SK-MEL-5 (cell line): Measurements from ENCODE around the gene ELAVL3. TPM values are rescaled to one million over a fixed set of nuclear protein-coding genes. Genes with fewer than 3 reads are reported as not detected.
"Not testable (repeated sequence)": the region's sequence is repeated elsewhere in the genome, so short reads cannot be mapped to it uniquely, and the experiment has no call there.

ENCODE experiments used
- DNase-seq: peaks from one replicate; pipeline ENCODE4 v3.0.0-alpha.2; 2016; ENCODE audit warnings: low read depth, low spot score
- in situ Hi-C: cut with HindIII; loops from 2 replicates; pipeline ENCODE4 v1.10.0; 2016; ENCODE audit warnings: low sequenced_read_pairs, high pct_unique_total_duplicates, low pct_unique_long_range_greater_than_20kb
- total RNA-seq: library from RNA; depleted of rRNA; stranded (reverse); fragments of >200 nt; shearing (Covaris generic); gene quantifications from 2 replicates; pipeline ENCODE4 v1.2.3, GENCODE V29; 2014

Gene ELAVL3
- total RNA-seq, 1 experiment from 2014 or later = not detected

DNA sequence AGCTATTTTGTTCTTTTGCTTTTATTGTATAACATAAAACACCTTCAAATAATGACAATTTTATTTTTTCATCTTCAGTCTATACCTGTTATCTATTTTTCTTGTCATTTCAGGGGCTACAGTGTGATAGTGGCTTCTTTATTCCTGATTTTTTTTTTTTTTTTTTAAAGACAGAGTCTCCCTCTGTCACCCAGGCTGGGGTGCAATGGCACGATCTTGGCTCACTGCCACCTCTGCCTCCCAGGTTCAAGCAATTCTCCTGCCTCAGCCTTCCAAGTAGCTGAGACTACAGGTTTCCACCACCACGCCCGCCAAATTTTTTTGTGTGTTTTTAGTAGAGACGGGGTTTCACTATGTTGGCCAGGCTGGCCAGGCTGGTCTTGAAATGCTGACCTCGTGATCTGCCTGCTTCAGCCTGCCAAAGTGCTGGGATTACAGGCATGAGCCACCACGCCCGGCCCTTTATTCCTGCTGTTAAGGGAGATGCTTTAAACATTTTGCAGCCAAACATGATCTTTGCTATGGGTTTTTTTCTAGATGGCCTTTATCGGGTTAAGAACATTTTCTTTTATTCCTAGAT, 12.5 kb downstream of the ELAVL3 start:
- DNase-seq, in situ Hi-C loops: not testable (repeated sequence)

DNA sequence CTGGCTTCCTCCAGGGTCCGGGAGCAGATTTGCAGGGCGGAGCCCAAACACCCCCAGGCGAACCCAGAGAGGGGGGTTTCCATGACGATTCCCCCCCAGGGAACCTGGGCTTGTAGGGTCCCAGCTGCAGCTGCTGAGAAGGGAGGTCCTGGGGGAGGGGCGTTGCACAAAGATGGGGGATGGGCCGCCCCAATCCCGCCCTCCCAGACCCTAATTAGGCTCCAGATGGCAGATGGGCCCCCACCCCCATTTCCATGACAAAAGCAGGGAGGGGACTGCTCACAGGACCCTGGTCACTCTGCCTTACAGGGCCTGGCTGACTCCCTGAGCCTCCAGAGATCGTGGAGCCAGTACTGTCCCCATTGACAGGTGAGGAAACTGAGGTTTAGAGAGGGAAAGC, 15.2 kb downstream of the ELAVL3 start:
- DNase-seq = no peak
- in situ Hi-C loops = no loop called here

DNA sequence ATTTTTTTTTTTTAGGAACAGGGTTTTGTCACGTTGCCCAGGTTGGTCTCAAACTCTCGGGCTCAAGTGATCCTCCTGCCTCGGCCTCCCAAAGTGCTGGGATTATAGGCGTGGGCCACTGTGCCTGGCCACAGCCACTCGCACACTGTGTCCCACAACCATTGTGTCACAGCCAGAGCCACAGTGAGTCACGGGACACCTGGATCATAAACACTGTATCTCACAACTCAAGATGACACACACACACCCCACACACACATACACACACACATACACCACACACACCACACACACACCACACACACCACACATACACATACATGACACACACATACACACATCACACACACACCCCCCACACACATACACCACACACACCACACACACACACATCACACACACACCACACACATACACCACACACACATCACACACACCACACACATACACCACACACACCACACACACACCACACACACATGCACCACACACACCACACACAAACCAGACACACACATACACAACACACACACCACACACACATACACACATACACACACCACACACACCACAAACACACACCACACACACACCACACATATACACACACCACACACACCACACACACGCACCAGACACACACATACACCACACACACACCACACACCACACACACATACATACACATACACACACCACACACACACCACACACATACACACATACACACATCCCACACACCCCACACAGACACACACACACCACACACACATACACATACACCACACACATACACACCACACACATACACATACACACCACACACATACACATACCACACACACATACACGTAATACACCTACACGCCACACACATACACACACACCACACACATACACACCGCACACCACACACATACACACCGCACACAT, 16.2 kb downstream of the ELAVL3 start:
- no peak for DNase-seq
- in situ Hi-C loops = no loop called here

DNA sequence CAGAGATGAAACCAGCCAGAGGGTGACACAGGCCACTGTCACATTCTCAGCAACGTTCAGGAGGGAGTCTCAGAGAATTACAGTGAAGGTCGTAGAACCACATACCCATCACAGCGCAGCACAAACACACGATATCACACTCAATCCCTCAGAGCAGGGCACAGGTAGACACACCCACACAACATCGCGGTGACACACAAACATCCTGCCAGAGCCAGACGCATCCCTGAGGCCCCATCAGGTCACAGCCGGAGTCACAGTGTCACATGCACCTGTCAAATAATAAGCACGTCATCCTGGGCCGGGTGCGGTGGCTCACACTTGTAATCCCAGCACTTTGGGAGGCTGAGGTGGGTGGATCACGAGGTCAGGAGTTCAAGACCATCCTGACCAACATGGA, 17.5 kb downstream of the ELAVL3 start:
- in situ Hi-C loops = no loop called here
- DNase-seq = no peak

DNA sequence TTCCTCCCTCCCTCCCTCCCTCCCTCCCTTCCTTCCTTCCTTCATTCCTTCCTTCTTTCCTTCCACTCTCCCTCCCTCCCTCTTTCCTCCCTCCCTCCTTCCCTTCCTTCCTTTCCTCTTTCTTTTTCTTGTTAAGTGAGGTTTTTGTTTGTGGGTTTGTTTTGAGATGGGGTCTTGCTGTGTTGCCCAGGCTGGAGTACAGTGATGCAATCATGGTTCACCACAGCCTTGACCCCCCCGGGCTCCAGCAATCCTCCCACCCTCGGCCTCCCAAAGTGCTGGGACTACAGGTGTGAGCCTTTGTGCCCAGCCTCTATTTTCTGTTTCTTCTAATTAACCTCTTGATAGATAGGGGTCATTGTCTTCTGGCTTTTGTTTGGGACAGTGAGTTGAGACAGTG, 19.4 kb downstream of the ELAVL3 start:
- no peak for DNase-seq
- in situ Hi-C loops = no loop called here

DNA sequence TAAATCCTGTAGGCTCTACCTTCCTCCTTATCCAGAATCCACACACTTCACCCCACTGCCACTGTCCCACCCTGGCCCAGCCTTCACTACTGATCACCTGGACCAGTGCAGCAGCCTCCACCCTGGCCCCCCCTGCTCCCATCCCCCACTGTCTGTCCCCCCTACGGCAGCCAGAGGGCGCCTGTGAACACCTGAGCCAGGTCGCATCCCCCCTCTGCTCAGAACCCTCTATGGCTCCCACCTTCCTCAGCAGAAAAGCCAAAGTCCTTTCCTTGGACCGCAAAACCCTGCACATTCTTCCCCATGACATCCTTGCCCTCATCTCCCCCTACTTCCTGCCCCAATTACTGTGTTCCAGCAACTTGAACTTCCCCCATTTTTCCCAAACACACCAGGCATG, 20.6 kb downstream of the ELAVL3 start:
- in situ Hi-C loops = no loop called here

DNA sequence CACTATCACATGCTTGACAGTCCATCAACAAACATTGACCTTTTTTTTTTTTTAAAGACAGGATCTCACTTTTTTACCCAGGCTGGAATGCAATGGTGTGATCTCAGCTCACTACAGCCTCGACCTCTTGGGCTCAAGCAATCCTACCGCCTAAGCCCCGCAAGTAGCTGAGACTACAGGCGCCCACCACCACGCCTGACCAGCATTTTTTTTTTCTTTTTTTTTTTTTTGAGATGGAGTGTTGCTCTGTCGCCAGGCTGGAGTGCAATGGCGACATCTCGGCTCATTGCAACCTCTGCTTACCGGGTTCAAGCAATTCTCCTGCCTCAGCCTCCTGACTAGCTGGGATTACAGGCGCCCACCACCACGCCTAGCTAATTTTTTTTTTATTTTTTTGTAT, 21.9 kb downstream of the ELAVL3 start:
- DNase-seq, in situ Hi-C loops: not testable (repeated sequence)

More for the DNA sequence above, 20.6 kb downstream of the ELAVL3 start:
- DNase-seq = no peak

DNA sequence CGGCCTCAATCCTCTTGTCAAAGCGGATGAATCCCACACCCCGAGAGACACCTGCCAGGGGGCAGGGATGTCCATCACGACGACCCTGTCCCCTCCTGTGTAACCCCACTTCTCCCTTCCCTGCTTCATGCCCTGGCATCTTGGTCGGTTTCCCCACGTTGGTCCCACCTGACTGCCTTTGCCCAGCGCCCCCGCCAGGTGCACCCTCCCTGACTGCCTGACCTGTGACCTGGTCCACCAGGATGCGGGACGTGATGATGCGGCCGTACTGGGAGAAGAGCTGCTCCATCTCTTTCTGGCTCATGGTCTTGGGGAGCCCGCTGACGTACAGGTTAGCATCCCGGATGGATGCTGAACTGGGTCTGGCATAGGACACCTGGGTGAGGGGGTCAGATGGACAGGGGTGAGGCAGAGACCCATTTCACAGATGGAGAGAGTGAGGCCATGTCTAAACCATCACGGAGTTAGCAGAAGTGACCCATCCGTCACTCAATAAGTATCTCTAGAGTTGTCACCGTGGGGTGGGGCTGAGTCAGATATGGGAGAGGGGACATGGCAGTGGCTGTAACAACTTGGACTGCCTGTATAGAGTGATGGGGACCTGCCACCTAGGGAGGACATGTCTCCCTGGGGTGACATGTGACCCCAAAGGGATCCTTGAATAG, 22.5 kb downstream of the ELAVL3 start:
- DNase-seq = no peak
- in situ Hi-C loops = no loop called here

DNA sequence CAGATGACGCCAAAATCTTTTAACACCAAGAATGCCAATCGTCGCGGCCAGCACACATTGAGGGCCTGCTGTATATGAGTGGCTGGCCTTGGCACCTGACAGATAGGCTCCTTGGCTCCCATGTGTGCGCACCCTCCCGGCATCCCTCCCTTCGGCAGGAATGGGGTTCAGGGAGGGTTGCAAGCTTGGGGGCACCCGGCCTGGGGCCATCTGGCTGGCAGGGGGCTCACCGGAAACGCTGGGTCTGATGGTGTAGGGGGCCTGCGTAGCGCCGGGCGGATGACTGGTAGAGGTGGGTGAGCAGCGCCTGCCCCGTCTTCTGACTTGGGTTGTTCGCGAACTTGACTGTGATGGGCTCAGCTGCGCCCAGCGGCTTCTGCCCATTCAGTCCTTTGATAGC, 23.0 kb downstream of the ELAVL3 start:
- DNase-seq = no peak
- in situ Hi-C loops = no loop called here

DNA sequence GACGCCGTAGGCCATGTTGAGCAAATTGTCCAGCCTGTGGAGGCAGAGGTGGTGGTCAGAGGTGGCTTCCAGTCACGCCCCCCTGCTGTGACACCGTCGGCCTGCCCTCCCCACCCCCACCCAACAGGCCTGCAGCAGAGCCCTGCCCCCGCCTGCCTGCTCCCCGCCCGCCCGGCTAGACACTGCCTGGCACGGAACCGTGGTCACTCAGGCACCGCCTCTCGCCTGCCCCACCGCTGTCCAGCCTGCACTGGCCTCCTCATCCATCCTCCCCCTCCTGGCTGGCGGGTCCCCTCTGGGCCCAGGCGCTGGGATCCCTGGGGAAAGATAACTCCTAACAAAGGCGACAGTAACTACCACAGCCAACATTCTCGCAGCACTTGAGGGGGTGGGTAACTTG, 23.7 kb downstream of the ELAVL3 start:
- DNase-seq = no peak
- in situ Hi-C loops = no loop called here

DNA sequence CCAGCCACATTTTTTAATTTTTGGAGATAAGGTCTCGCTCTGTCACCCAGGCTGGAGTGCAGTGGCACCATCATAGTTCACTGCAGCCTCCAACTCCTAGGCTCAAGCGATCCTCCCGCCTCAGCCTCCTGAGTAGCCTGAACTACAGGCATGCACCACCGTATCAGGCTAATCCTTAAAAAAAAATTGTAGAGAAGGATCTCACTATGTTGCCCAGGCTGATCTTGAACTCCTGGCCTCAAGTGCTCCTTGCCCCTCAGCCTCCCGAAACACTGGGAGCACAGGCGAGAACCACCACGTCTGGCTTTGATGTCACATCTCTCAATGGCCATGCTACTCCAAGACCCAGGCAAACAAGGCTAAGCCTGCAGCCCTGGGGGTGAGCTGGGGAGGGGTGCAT, 24.2 kb downstream of the ELAVL3 start:
- DNase-seq = no peak
- in situ Hi-C loops = no loop called here

DNA sequence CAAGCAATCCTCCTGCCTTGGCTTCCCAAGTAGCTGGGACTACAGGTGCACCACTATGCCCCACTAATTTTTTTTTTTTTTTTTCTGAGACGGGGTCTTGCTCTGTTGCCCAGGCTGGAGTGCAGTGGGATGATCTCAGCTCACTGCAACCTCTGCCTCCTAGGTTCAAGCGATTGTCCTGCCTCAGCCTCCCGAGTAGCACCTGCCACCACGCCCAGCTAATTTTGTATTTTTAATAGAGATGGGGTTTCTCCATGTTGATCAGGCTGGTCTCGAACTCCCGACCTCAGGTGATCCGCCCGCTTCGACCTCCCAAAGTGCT, 25.7 kb downstream of the ELAVL3 start:
- DNase-seq, in situ Hi-C loops: not testable (repeated sequence)

DNA sequence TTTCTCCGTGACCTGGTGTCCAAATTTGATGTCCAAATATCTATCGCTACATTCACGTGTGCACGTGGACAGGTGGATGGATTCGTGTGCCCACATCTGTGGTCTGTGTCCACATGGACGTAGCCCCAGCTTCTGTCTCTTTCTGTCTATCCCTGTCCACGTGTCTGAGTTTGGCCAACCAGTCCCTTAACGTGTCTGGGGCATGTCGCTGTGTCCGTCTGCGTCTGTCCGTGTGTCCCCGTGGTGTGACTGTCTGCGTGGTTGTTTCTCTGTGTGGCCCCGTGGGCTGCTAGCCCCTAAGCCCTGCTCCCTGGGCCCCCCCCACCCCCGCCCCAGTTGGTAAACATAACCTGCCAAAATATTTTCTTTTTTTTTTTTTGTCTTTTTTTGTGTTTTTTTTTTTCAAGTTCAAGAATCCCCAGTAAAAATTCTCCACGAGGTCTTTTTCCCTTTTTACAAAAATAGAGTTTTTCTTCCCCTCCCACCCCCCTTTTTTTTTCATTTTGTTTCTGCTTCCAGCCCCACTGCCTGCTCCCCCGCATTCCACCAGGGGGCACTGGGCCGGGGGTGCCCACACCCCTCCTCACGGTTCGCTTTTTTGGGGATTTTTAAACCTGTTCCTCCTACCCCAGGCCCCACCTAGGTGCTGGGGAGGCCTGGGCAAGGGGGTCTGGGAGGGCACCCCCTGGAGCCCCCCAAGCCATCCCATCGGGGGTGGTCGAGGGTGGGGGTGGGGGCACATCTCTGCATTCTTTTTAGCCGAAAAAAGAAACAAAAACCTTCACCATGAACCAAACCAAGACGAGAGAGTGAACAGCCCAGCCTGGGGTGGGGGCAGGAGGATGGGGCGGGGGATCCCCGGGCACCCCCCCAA, 27.1 kb downstream of the ELAVL3 start:
- no peak for DNase-seq
- in situ Hi-C loops = no loop called here

DNA sequence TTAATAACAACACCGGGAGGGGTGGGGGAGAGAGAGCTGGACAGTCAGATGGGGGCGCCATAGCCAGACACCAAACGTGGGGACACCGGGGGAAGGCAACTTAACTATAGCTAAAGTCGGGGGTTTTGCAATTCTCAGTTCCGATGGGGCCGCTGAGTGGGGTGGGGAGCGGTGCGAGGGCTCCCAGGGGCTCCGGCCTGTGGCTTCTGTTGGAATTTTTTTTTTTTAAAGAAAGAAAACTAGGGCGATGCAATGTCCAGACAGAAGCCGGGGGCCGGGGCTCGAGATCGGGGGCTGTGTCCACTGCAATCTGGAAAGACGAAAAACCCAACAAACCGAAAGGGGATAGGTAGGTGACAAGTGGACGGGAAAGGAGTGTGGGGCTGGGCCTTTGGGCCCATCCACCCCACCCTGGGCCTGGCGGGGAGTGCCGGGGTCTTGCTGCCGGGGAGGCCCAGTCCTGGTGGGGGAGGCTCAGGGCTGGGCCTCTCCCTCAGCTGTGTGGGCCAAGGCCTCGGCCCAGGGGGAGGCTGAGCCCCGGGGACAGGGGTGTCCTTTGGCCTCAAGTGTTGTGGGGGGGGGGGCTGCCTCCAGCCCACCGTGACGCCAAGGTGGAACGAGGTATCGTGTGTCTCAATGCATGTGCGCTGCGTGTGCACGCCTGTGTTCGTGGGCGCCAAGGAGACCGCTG, 28.1 kb downstream of the ELAVL3 start:
- in situ Hi-C loops = no loop called here
- DNase-seq = no peak

DNA sequence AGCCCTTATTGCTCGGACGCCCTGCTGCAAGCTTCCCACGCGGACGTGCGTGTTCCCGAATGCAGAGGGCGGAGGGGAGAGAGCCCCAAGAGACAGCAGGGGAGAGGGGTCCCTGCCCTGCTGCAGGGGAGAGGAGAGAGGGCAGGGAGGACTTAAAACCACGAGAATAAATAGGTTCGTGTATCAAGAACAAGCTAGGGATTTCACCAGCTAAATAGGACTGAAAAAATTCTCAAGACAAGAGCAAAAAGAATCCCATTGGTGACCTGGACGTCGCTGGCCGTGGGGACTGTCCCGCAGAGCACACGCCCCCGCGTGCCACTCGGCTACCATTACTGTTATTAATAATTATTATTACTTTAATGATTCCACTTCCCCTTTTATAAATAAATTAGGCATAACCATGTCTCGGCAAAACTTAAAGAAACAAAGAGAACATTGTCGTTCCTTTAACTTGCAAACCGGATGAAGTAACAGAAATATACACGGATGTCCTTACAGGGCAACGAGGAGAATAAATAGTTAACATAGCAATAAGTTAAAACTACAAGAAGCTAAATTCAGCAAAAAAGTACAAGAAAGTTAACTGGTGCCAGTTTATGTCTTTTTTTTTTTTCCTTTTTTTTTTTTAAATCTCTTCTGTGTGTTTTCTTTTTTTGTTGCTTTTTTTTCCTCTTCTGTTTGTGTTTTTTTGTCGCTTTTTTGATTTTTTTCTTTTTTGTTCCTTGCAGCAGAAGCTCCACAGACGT, 28.8 kb downstream of the ELAVL3 start:
- in situ Hi-C loops = no loop called here

DNA sequence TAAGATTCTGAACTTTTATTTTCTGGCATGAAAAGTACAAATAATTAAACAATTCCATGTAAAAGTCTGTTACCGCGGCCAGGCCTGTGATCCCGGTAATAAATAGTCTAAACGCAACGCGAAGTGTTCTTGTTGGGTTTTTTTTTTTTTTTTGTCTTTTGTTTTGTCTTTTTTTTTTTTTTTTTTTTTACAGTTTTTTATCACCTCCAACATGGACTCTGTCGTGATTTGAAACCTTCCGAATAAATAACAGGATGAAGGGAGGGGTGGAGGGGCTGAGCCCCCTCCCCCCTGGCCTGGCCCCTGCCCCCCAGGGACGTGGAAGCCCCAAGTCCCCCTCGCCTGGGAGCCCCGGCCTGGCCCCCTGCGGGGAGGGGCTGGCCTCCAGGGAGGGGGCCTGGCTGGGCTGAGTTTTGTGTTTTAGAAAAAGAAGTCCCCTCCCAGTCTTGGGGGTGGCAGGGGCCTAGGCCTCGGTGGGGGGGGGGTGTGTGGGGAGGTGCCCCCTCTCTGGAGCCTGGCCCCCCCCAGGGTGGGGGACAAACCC, 29.4 kb downstream of the ELAVL3 start:
- no peak for DNase-seq
- in situ Hi-C loops = no loop called here

More for the DNA sequence above, 28.8 kb downstream of the ELAVL3 start:
- no peak for DNase-seq
